ENCODE measurements around the gene GLI3.

GLI3 gene

GRCh38 chr7:42055171-42055570 lies 181.8 kb downstream of the GLI3 start:
- ChIA-PET POLR2A (no interaction called here), CTCF (no interaction called here)
- DNase-seq (ENCODE audit: extremely low spot score), result no peak
- TF ChIP-seq SUZ12 (IDR thresholded peaks at IDR 0.05) (no peak), FOXK2 (IDR thresholded peaks at IDR 0.05) (no peak), NFRKB (IDR thresholded peaks at IDR 0.05) (no peak), PKNOX1 (IDR thresholded peaks at IDR 0.05) (no peak), CTBP1 (IDR thresholded peaks at IDR 0.05; ENCODE audit: borderline replicate concordance) (no peak), ELF4 (IDR thresholded peaks at IDR 0.05) (no peak), TARDBP (IDR thresholded peaks at IDR 0.05) (no peak), FOXA1 (IDR thresholded peaks at IDR 0.05) (no peak), LEF1 (IDR thresholded peaks at IDR 0.05; ENCODE audit: borderline replicate concordance) (no peak), ARNT (IDR thresholded peaks at IDR 0.05) (no peak), FOXM1 (IDR thresholded peaks at IDR 0.05; ENCODE audit: borderline replicate concordance) (no peak), SP1 (IDR thresholded peaks at IDR 0.05) (no peak), BHLHE40 (IDR thresholded peaks at IDR 0.05; ENCODE audit: borderline replicate concordance) (no peak), HDGF (IDR thresholded peaks at IDR 0.05; ENCODE audit: borderline replicate concordance) (no peak), ZNF384 (IDR thresholded peaks at IDR 0.05) (no peak)

GRCh38 chr7:42053834-42054233 lies 183.2 kb downstream of the GLI3 start:
- DNase-seq (ENCODE audit: extremely low spot score), result no peak
- TF ChIP-seq L3MBTL2 (conservative IDR thresholded peaks at IDR 0.05) (no peak), PKNOX1 (IDR thresholded peaks at IDR 0.05) (no peak), FOXA1 (IDR thresholded peaks at IDR 0.05) (no peak), LEF1 (IDR thresholded peaks at IDR 0.05; ENCODE audit: borderline replicate concordance) (no peak), ARNT (IDR thresholded peaks at IDR 0.05) (no peak), FOXK2 (IDR thresholded peaks at IDR 0.05) (no peak), HDGF (IDR thresholded peaks at IDR 0.05; ENCODE audit: borderline replicate concordance) (no peak), CTBP1 (IDR thresholded peaks at IDR 0.05; ENCODE audit: borderline replicate concordance) (no peak), FOXM1 (IDR thresholded peaks at IDR 0.05; ENCODE audit: borderline replicate concordance) (no peak)
- ChIA-PET CTCF (no interaction called here), POLR2A (no interaction called here)

- ChIA-PET CTCF (no interaction called here), POLR2A (no interaction called here)
- DNase-seq (ENCODE audit: extremely low spot score), result no peak
- TF ChIP-seq NFRKB (IDR thresholded peaks at IDR 0.05) (no peak), FOXM1 (IDR thresholded peaks at IDR 0.05; ENCODE audit: borderline replicate concordance) (no peak), PKNOX1 (IDR thresholded peaks at IDR 0.05) (no peak), BHLHE40 (IDR thresholded peaks at IDR 0.05; ENCODE audit: borderline replicate concordance) (no peak), CTBP1 (IDR thresholded peaks at IDR 0.05; ENCODE audit: borderline replicate concordance) (no peak), FOXA1 (IDR thresholded peaks at IDR 0.05) (no peak), ELF4 (IDR thresholded peaks at IDR 0.05) (no peak), ZNF384 (IDR thresholded peaks at IDR 0.05) (no peak), LEF1 (IDR thresholded peaks at IDR 0.05; ENCODE audit: borderline replicate concordance) (no peak)
Observed at GRCh38 chr7:42049761-42050160, 187.2 kb downstream of the GLI3 start.

GRCh38 chr7:42046483-42046882 lies 190.5 kb downstream of the GLI3 start:
- CTCF ChIA-PET, result no interaction called here
- POLR2A ChIA-PET, result no interaction called here

GRCh38 chr7:42045961-42046360 lies 191.0 kb downstream of the GLI3 start:
- TF ChIP-seq FOXM1 (IDR thresholded peaks at IDR 0.05; ENCODE audit: borderline replicate concordance) (no peak), NFRKB (IDR thresholded peaks at IDR 0.05) (no peak), PKNOX1 (IDR thresholded peaks at IDR 0.05) (no peak), ZNF384 (IDR thresholded peaks at IDR 0.05) (no peak), TARDBP (IDR thresholded peaks at IDR 0.05) (no peak), HDGF (IDR thresholded peaks at IDR 0.05; ENCODE audit: borderline replicate concordance) (no peak), FOXA1 (IDR thresholded peaks at IDR 0.05) (no peak), L3MBTL2 (conservative IDR thresholded peaks at IDR 0.05) (no peak), ELF4 (IDR thresholded peaks at IDR 0.05) (no peak), CTBP1 (IDR thresholded peaks at IDR 0.05; ENCODE audit: borderline replicate concordance) (no peak), SUZ12 (IDR thresholded peaks at IDR 0.05) (no peak), FOXK2 (IDR thresholded peaks at IDR 0.05) (no peak), BHLHE40 (IDR thresholded peaks at IDR 0.05; ENCODE audit: borderline replicate concordance) (no peak), ARNT (IDR thresholded peaks at IDR 0.05) (no peak), LEF1 (IDR thresholded peaks at IDR 0.05; ENCODE audit: borderline replicate concordance) (no peak), SP1 (IDR thresholded peaks at IDR 0.05) (no peak)
- CTCF ChIA-PET, result interaction anchor here (1.0 kb wide), 1 partner anchor 103 kb away, joined by 3 read pairs; no protein-coding TSS in a partner anchor
- DNase-seq (ENCODE audit: extremely low spot score), result no peak
- POLR2A ChIA-PET, result no interaction called here

More at GRCh38 chr7:42046483-42046882, 190.5 kb downstream of the GLI3 start:
- DNase-seq (ENCODE audit: extremely low spot score), result no peak
- TF ChIP-seq ARNT (IDR thresholded peaks at IDR 0.05), result no peak
- no peak for TF ChIP-seq LEF1 (IDR thresholded peaks at IDR 0.05; ENCODE audit: borderline replicate concordance)
- no peak for TF ChIP-seq CTBP1 (IDR thresholded peaks at IDR 0.05; ENCODE audit: borderline replicate concordance)
- no peak for TF ChIP-seq ZNF384 (IDR thresholded peaks at IDR 0.05)
- no peak for TF ChIP-seq PKNOX1 (IDR thresholded peaks at IDR 0.05)
- TF ChIP-seq FOXM1 (IDR thresholded peaks at IDR 0.05; ENCODE audit: borderline replicate concordance), result no peak
- TF ChIP-seq TARDBP (IDR thresholded peaks at IDR 0.05), result no peak
- no peak for TF ChIP-seq BHLHE40 (IDR thresholded peaks at IDR 0.05; ENCODE audit: borderline replicate concordance)
- no peak for TF ChIP-seq FOXA1 (IDR thresholded peaks at IDR 0.05)
- no peak for TF ChIP-seq NFRKB (IDR thresholded peaks at IDR 0.05)
- TF ChIP-seq HDGF (IDR thresholded peaks at IDR 0.05; ENCODE audit: borderline replicate concordance), result no peak
- no peak for TF ChIP-seq L3MBTL2 (conservative IDR thresholded peaks at IDR 0.05)
- no peak for TF ChIP-seq SUZ12 (IDR thresholded peaks at IDR 0.05)
- no peak for TF ChIP-seq SP1 (IDR thresholded peaks at IDR 0.05)
- TF ChIP-seq ELF4 (IDR thresholded peaks at IDR 0.05), result no peak
- no peak for TF ChIP-seq FOXK2 (IDR thresholded peaks at IDR 0.05)
